ENCODE results near the gene KANSL2.

DNA sequence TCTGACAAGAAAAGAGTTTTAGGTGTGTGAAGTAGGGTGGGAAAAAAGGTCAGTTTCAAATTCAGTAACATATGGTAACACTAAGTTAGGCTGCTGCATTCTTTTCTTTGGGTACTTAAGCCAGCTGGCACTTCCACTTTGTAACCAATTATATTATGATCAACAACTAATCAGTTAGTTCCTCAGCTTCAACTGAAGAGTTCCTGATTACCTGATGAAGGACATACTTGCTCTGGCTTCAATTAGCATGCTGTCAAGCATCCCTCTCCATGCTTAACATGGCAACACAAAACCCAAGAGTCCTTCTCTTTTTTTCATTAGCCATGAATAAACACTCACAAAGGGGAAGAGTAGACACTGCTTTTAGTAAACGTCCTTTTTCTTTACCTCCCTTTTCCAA lies 6.8 kb upstream of the KANSL2 start:
- TF ChIP-seq, protein P1, sequence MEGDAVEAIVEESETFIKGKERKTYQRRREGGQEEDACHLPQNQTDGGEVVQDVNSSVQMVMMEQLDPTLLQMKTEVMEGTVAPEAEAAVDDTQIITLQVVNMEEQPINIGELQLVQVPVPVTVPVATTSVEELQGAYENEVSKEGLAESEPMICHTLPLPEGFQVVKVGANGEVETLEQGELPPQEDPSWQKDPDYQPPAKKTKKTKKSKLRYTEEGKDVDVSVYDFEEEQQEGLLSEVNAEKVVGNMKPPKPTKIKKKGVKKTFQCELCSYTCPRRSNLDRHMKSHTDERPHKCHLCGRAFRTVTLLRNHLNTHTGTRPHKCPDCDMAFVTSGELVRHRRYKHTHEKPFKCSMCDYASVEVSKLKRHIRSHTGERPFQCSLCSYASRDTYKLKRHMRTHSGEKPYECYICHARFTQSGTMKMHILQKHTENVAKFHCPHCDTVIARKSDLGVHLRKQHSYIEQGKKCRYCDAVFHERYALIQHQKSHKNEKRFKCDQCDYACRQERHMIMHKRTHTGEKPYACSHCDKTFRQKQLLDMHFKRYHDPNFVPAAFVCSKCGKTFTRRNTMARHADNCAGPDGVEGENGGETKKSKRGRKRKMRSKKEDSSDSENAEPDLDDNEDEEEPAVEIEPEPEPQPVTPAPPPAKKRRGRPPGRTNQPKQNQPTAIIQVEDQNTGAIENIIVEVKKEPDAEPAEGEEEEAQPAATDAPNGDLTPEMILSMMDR (IDR thresholded peaks at IDR 0.05 in 4 of 5, conservative IDR thresholded peaks at IDR 0.05 in 1 of 5) = no peak
- TF ChIP-seq POLR2A (IDR thresholded peaks at IDR 0.05) = no peak
